ENCODE measurements around the gene PLCB3. TPM values are rescaled to one million over a fixed set of nuclear protein-coding genes. Genes with fewer than 3 reads are reported as not detected.

The PLCB3 gene
- polyA plus RNA-seq, 1 donor from 2014 or later = 2.1 TPM

DNA sequence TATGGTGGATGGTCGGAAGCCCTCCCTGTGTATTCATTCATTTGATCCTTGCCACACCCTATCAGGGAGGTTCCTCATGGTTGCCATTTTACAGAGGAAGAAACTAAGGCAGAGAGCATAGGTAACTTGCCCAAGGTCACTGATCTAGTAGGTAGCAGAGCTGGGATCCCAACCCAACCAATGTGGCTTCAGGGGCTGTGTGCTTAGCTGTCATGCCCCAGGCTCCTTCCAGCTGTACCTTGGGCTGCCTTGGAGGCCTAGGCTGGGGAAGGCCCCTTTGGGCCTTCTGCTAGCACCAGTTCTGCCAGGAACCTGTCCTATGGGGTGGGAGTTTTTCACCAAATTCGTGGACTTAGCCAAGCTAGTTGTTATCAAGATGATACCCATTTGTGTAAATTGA is 24.5 kb downstream of the PLCB3 start:
- H3K79me2 ChIP-seq (replicated peaks; ENCODE audit: insufficient read depth, low read length) = no peaks in the 10 kb centered on the region
- no peak overlapping the region for H3K4me2 ChIP-seq (ENCODE audit: low read length)
- H3K27me3 ChIP-seq (ENCODE audit: insufficient read depth, low read depth, low read length) = no peaks in the 10 kb centered on the region
- no peak overlapping the region for H3K9ac ChIP-seq (ENCODE audit: low read length)
- H3K9me3 ChIP-seq (ENCODE audit: low read length) = no peaks in the 10 kb centered on the region
- no peaks in the 10 kb centered on the region for H3F3A ChIP-seq (ENCODE audit: insufficient read depth, low read length, poor library complexity, severe bottlenecking)
- H2AFZ ChIP-seq (ENCODE audit: low read depth, low read length) = no peak overlapping the region
- no peaks in the 10 kb centered on the region for H3K9me2 ChIP-seq (ENCODE audit: insufficient read depth, low read length)
- H4K20me1 ChIP-seq (ENCODE audit: insufficient read depth) = no peaks in the 10 kb centered on the region
- H3K27ac ChIP-seq (ENCODE audit: low read length) = no peak overlapping the region
- TF ChIP-seq RAD21 (conservative IDR thresholded peaks at IDR 0.05) (no peak), EP300 (conservative IDR thresholded peaks at IDR 0.05; ENCODE audit: poor library complexity, severe bottlenecking) (no peak), TAF1 (IDR thresholded peaks at IDR 0.05; ENCODE audit: low read depth) (no peak), EZH2 (IDR thresholded peaks at IDR 0.05; ENCODE audit: borderline replicate concordance, insufficient read depth, low read length, poor library complexity, severe bottlenecking) (no peak), SMC3 (conservative IDR thresholded peaks at IDR 0.05; ENCODE audit: poor library complexity) (no peak), MXI1 (conservative IDR thresholded peaks at IDR 0.05; ENCODE audit: poor library complexity, severe bottlenecking) (no peak), REST (IDR thresholded peaks at IDR 0.05; ENCODE audit: borderline replicate concordance) (no peak), POLR2AphosphoS5 (IDR thresholded peaks at IDR 0.05) (no peak)
- TF ChIP-seq, protein P1, sequence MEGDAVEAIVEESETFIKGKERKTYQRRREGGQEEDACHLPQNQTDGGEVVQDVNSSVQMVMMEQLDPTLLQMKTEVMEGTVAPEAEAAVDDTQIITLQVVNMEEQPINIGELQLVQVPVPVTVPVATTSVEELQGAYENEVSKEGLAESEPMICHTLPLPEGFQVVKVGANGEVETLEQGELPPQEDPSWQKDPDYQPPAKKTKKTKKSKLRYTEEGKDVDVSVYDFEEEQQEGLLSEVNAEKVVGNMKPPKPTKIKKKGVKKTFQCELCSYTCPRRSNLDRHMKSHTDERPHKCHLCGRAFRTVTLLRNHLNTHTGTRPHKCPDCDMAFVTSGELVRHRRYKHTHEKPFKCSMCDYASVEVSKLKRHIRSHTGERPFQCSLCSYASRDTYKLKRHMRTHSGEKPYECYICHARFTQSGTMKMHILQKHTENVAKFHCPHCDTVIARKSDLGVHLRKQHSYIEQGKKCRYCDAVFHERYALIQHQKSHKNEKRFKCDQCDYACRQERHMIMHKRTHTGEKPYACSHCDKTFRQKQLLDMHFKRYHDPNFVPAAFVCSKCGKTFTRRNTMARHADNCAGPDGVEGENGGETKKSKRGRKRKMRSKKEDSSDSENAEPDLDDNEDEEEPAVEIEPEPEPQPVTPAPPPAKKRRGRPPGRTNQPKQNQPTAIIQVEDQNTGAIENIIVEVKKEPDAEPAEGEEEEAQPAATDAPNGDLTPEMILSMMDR (IDR thresholded peaks at IDR 0.05; ENCODE audit: poor library complexity, severe bottlenecking) = no peak
- H3K36me3 ChIP-seq (ENCODE audit: insufficient read depth, low read length) = no peaks in the 10 kb centered on the region
- no peak overlapping the region for H3K4me3 ChIP-seq (ENCODE audit: low read length)

GRCh38 chr11:64276653-64277431 is 25.5 kb downstream of the PLCB3 start:
- Histone ChIP-seq H4K20me1 (ENCODE audit: insufficient read depth) (no peaks in the 10 kb centered on the region), H3F3A (ENCODE audit: insufficient read depth, low read length, poor library complexity, severe bottlenecking) (no peaks in the 10 kb centered on the region), H3K9ac (ENCODE audit: low read length) (no peak overlapping the region), H3K9me3 (ENCODE audit: low read length) (no peaks in the 10 kb centered on the region), H2AFZ (ENCODE audit: low read depth, low read length) (no peak overlapping the region), H3K36me3 (ENCODE audit: insufficient read depth, low read length) (no peaks in the 10 kb centered on the region), H3K4me3 (ENCODE audit: low read length) (no peak overlapping the region), H3K27ac (ENCODE audit: low read length) (no peak overlapping the region), H3K27me3 (ENCODE audit: insufficient read depth, low read depth, low read length) (no peaks in the 10 kb centered on the region), H3K9me2 (ENCODE audit: insufficient read depth, low read length) (no peaks in the 10 kb centered on the region), H3K79me2 (replicated peaks; ENCODE audit: insufficient read depth, low read length) (no peaks in the 10 kb centered on the region), H3K4me2 (ENCODE audit: low read length) (no peak overlapping the region)
- TF ChIP-seq RAD21 (conservative IDR thresholded peaks at IDR 0.05) (no peak), POLR2AphosphoS5 (IDR thresholded peaks at IDR 0.05) (no peak), REST (IDR thresholded peaks at IDR 0.05; ENCODE audit: borderline replicate concordance) (no peak), EP300 (conservative IDR thresholded peaks at IDR 0.05; ENCODE audit: poor library complexity, severe bottlenecking) (no peak), TAF1 (IDR thresholded peaks at IDR 0.05; ENCODE audit: low read depth) (no peak), SMC3 (conservative IDR thresholded peaks at IDR 0.05; ENCODE audit: poor library complexity) (no peak), MXI1 (conservative IDR thresholded peaks at IDR 0.05; ENCODE audit: poor library complexity, severe bottlenecking) (no peak), EZH2 (IDR thresholded peaks at IDR 0.05; ENCODE audit: borderline replicate concordance, insufficient read depth, low read length, poor library complexity, severe bottlenecking) (no peak)
- TF ChIP-seq, protein P1 (IDR thresholded peaks at IDR 0.05; ENCODE audit: poor library complexity, severe bottlenecking) = no peak
